GM12864 (cell line): ENCODE measurements around the gene PCDHA3.
"Not testable (repeated sequence)": the region's sequence is repeated elsewhere in the genome, so short reads cannot be mapped to it uniquely, and the experiment has no call there.

Experiments used
- DNase-seq: peaks from one replicate; pipeline ENCODE4 v3.0.0-alpha.2; 2011; ENCODE audit warnings: low read depth
- H3K4me3 ChIP-seq: 2 replicates; pipeline ENCODE4 v1.5.1; 2011; ENCODE audit warnings: mild to moderate bottlenecking, low read depth, low read length, control low read depth
- TF ChIP-seq, protein P1 (sequence below): IDR thresholded peaks from 2 replicates; pipeline ENCODE4 v1.5.1; 2011; ENCODE audit warnings: low read depth, mild to moderate bottlenecking, moderate library complexity, low read length, control low read depth, inconsistent platforms; ENCODE audit errors: missing control alignments

PCDHA3 gene

DNA sequence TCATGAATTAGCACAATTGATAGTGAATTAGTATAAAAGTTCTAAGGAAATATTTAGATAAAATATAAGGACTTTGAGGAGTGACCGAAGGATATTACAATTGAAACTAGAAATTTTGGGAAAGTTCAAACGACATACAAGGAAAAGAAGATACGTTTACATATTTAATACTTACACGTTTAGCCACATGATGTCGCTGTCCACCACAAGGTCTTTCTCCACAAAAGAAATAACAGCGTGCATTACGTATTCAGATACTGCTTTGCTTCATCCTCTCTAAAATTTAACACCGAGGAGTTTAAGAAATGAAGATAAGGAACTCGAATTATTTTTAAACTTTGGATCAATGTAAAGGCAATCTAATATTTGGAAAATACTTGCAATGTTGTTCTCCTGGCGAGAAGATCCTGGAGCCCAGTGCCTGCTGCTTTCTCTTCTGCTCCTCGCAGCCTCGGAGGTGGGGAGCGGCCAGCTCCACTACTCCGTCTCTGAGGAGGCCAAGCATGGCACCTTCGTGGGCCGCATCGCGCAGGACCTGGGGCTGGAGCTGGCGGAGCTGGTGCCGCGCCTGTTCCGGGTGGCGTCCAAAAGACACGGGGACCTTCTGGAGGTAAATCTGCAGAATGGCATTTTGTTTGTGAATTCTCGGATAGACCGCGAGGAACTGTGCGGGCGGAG is at the start of gene PCDHA3:
TSS of gene PCDHA3 (plus strand) at position 242 of the 678 bp plus-strand sequence.
- H3K4me3 ChIP-seq: no peak within 1 kb of the TSS
- TF ChIP-seq, protein P1, sequence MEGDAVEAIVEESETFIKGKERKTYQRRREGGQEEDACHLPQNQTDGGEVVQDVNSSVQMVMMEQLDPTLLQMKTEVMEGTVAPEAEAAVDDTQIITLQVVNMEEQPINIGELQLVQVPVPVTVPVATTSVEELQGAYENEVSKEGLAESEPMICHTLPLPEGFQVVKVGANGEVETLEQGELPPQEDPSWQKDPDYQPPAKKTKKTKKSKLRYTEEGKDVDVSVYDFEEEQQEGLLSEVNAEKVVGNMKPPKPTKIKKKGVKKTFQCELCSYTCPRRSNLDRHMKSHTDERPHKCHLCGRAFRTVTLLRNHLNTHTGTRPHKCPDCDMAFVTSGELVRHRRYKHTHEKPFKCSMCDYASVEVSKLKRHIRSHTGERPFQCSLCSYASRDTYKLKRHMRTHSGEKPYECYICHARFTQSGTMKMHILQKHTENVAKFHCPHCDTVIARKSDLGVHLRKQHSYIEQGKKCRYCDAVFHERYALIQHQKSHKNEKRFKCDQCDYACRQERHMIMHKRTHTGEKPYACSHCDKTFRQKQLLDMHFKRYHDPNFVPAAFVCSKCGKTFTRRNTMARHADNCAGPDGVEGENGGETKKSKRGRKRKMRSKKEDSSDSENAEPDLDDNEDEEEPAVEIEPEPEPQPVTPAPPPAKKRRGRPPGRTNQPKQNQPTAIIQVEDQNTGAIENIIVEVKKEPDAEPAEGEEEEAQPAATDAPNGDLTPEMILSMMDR: no peak
- no peak for DNase-seq

DNA sequence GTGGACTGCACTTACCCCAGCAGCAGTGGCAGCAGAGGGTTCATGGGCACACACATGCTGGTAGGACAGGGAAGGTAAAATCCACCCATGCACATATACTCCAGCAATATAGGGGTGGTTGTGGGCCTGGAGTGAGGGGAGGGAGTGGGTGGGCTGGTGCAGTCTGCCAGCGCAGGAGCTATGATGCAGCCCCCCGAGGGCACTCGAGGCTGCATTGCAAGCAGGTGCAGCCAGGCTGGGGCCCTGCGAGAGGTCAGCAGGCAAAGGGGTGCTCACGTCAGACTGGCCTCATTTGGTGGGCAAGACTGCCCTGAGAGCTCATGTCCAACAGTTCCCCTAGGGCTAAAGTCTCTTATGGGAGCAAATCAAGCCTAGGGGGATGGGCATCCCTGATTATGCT is 47.3 kb upstream of the PCDHA3 start:
- no peak overlapping the region for H3K4me3 ChIP-seq
- TF ChIP-seq, protein P1: no peak
- DNase-seq: no peak

DNA sequence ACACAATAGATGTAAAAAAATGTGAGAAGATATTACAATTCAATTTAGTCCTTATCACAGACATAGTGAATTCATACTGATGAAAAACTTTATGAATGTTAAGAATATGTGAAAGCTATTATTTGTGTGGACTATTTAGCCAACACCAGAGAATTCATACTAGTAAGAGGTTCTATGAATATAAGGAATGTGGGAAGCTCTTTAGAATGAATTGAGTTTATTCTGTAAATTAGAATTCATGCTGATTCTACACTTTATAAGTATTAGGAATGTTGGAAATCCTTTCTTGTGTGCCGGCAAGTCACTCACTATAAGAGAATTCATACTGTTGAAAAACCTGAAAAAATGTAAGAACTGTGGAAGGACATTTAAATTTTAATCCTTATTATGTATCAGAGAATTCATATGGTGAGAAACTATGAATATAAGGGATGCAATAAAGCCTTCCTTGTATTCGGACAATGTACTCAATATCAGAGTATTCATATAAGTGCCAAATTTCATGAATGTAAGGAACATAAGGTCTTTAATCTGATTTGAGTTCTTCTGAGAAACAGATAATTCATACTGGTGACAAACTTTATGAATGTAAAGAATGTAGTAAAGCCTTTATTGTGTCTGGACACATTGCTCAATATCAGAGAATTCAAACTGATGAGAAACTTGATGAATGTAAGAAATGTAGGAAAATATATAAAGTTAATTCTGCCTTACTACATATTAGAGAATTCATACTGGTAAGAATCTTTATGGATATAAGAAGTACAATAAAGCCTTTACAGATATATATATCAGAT is 36.5 kb upstream of the PCDHA3 start:
- no peak for DNase-seq
- TF ChIP-seq, protein P1: no peak
- no peak overlapping the region for H3K4me3 ChIP-seq

DNA sequence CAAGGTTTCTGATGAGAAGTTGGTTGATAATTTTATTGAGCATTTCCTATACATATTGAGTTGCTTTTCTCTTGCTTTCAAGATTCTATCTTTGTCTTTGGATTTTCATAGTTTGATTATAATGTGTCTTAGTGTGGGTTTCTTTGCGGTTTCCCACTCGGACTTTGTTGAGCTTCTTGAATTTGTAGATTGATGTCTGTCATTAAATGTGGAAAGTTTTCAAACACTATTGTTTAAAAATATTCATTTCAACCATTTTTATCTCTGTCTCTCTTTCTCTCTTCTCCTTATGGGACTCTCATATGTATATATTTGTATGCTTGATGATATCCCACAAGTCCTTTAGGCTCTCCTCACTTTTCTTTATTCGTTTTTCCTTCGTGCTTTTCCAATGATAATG is 33.4 kb upstream of the PCDHA3 start:
- no peak for DNase-seq
- H3K4me3 ChIP-seq: no peak overlapping the region
- TF ChIP-seq, protein P1: no peak

DNA sequence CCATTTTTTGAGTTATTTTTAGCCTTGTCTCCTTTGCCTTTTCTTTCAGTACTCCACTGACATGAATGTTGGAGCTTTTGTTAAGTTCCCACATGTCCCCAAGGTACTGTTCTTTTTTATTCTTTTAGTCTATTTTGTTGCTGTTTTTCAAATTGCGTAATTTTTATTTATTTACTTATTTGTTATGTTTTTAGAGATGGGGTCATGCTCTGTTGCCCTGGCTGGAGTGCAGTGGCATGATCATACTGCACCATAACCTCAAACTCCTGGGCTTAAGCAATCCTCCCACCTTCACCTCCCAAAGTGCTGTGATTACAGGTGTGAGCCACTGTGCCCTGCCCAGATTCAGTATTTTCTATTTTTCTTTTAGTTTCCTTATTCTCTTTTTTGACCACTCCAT is 20.3 kb upstream of the PCDHA3 start:
- no peak for DNase-seq
- H3K4me3 ChIP-seq: no peak overlapping the region
- TF ChIP-seq, protein P1: no peak

DNA sequence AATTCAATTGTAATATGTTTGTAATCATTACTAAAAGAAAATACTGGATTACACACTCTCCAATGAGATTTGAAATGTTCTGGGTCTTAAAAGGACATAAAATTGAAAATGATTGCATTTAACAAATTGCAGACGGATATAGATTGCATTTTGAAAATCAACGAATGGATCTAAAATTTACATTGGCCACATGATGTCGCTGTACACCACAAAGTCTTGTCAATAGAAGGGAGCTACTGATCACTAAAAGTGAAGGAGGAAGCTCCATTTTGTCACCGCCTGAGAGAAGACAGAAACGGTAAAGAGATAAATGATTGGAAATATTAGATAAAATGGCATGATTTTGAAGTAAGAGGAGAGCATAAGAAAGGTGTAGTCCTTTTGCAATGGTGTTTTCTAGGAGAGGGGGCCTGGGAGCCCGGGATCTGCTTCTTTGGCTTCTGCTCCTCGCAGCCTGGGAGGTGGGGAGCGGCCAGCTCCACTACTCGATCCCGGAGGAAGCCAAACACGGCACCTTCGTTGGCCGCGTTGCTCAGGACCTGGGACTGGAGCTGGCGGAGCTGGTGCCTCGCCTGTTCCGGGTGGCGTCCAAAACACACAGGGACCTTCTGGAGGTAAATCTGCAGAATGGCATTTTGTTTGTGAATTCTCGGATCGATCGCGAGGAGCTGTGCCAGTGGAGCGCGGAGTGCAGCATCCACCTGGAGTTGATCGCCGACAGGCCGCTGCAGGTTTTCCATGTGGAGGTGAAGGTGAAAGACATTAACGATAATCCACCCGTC is 14.8 kb upstream of the PCDHA3 start, which contains the start of gene PCDHA1:
TSS of gene PCDHA1 (plus strand) at position 236 of the 782 bp plus-strand sequence.
- TF ChIP-seq, protein P1: no peak
- DNase-seq: no peak
- H3K4me3 ChIP-seq: no peak within 1 kb of the TSS

DNA sequence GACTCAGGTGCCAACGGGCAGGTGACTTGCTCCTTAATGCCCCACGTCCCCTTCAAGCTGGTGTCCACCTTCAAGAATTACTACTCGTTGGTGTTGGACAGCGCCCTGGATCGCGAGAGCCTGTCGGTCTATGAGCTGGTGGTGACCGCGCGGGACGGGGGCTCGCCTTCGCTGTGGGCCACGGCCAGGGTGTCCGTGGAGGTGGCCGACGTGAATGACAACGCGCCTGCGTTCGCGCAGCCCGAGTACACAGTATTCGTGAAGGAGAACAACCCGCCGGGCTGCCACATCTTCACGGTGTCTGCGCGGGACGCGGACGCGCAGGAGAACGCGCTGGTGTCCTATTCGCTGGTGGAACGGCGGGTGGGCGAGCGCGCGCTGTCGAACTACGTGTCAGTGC is 13.4 kb upstream of the PCDHA3 start:
- DNase-seq, H3K4me3 ChIP-seq: not testable (repeated sequence)

DNA sequence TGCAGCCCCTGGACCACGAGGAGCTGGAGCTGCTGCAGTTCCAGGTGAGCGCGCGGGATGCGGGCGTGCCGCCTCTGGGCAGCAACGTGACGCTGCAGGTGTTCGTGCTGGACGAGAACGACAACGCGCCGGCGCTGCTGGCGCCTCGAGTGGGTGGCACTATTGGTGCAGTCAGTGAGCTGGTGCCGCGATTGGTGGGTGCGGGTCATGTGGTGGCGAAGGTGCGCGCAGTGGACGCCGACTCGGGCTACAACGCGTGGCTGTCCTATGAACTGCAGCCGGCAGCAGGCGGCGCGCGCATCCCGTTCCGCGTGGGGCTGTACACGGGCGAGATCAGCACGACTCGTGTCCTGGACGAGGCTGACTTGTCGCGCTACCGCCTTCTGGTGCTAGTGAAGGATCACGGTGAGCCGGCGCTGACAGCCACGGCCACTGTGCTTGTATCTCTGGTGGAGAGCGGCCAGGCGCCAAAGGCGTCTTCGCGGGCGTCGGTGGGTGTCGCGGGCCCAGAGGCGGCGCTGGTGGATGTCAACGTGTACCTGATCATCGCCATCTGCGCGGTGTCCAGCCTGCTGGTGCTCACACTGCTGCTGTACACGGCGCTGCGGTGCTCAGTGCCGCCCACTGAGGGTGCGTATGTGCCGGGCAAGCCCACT is 12.9 kb upstream of the PCDHA3 start:
- H3K4me3 ChIP-seq, DNase-seq: not testable (repeated sequence)
